HCT116 (cell line): Measurements from ENCODE around the gene PRRX2.

Experiments
- CEBPB ChIP-seq: IDR thresholded peaks from 2 replicates; pipeline ENCODE4 v1.6.1; 2012; ENCODE audit warnings: low read depth
- CTCF ChIP-seq, 3 experiments: fragments of 200-600 bp in 1 of 3; sonication (generic) in 1 of 3; IDR thresholded peaks in 2 of 3; conservative IDR thresholded peaks in 1 of 3; 2 replicates each; pipeline ENCODE4 v1.5.1; 2012 to 2017; ENCODE audit warnings: low read depth in 2 of 3, low read length in 2 of 3, antibody characterized with exemption in 1 of 3, borderline replicate concordance in 1 of 3, control low read depth in 1 of 3, mild to moderate bottlenecking in 1 of 3, mixed read lengths in 1 of 3, mixed run types in 1 of 3, moderate library complexity in 1 of 3; ENCODE audit not compliant: insufficient read depth in 1 of 3
- EZH2phosphoT487 ChIP-seq: fragments of 200-600 bp; IDR thresholded peaks from 2 replicates; pipeline ENCODE4 v1.6.1; 2018; ENCODE audit warnings: antibody characterized with exemption, borderline replicate concordance
- JUND ChIP-seq: IDR thresholded peaks from 2 replicates; pipeline ENCODE4 v1.6.1; 2012
- MAX ChIP-seq: IDR thresholded peaks from 2 replicates; pipeline ENCODE4 v1.6.1; 2012
- POLR2A ChIP-seq: IDR thresholded peaks from 2 replicates; pipeline ENCODE4 v1.7.0; 2011; ENCODE audit warnings: borderline replicate concordance; ENCODE audit not compliant: insufficient read depth, insufficient read length; ENCODE audit errors: extremely low read depth
- POLR2AphosphoS5 ChIP-seq: IDR thresholded peaks from 2 replicates; pipeline ENCODE4 v1.6.1; 2011; ENCODE audit warnings: mild to moderate bottlenecking, low read depth, low read length, moderate library complexity
- RAD21 ChIP-seq: IDR thresholded peaks from 2 replicates; pipeline ENCODE4 v1.6.1; 2012; ENCODE audit warnings: low read depth, mild to moderate bottlenecking
- REST ChIP-seq: IDR thresholded peaks from 2 replicates; pipeline ENCODE4 v1.6.1; 2012; ENCODE audit warnings: low read depth
- SIN3A ChIP-seq: IDR thresholded peaks from 2 replicates; pipeline ENCODE4 v1.6.1; 2012; ENCODE audit warnings: low read depth
- SP1 ChIP-seq: IDR thresholded peaks from 2 replicates; pipeline ENCODE4 v1.6.1; 2012; ENCODE audit warnings: low read depth
- YY1 ChIP-seq: IDR thresholded peaks from 2 replicates; pipeline ENCODE4 v1.6.1; 2011; ENCODE audit warnings: low read length, low read depth, moderate library complexity, mild to moderate bottlenecking; ENCODE audit not compliant: insufficient replicate concordance; ENCODE audit errors: extremely low read depth

GRCh38 chr9:129704807-129705206, 39.4 kb downstream of the PRRX2 start:
- no peak for TF ChIP-seq SIN3A
- no peak for TF ChIP-seq YY1
- TF ChIP-seq CEBPB, result no peak
- TF ChIP-seq JUND, result no peak
- TF ChIP-seq EZH2phosphoT487, result no peak
- no peak for TF ChIP-seq CTCF (IDR thresholded peaks at IDR 0.05 in 2 of 3, conservative IDR thresholded peaks at IDR 0.05 in 1 of 3; ENCODE audit: borderline replicate concordance in 1 of 3, insufficient read depth in 1 of 3, low read depth in 2 of 3, low read length in 2 of 3)
- no peak for TF ChIP-seq SP1
- TF ChIP-seq REST, result no peak
- no peak for TF ChIP-seq POLR2AphosphoS5
- no peak for TF ChIP-seq RAD21
- no peak for TF ChIP-seq POLR2A
- TF ChIP-seq MAX, result no peak
